Mesenchymal stem cell (in vitro differentiated cells and primary cell): ENCODE results near the gene RTN1.
"Not testable (repeated sequence)": the region's sequence is repeated elsewhere in the genome, so short reads cannot be mapped to it uniquely, and the experiment has no call there.

ENCODE experiments used
- DNase-seq: peaks from one replicate; pipeline ENCODE4 v3.0.0-alpha.2; 2013
- H2AFZ ChIP-seq: one replicate; pipeline ENCODE4 v1.6.1; 2013; ENCODE audit warnings: low read depth, mild to moderate bottlenecking, control low read depth, inconsistent platforms, low read length, moderate library complexity
- H2AK5ac ChIP-seq: 2 replicates; pipeline ENCODE4 v1.6.1; 2013; ENCODE audit warnings: low read length, moderate library complexity, mild to moderate bottlenecking, inconsistent platforms; ENCODE audit not compliant: severe bottlenecking
- H2BK120ac ChIP-seq: one replicate; pipeline ENCODE4 v1.6.1; 2013; ENCODE audit warnings: low read depth, mild to moderate bottlenecking, inconsistent platforms, low read length, moderate library complexity
- H2BK12ac ChIP-seq, 2 experiments: one replicate each; pipeline ENCODE4 v1.6.1; 2013; ENCODE audit warnings: inconsistent platforms in 2 of 2, low read length in 2 of 2, mild to moderate bottlenecking in 2 of 2, moderate library complexity in 2 of 2, control low read depth in 1 of 2
- H2BK15ac ChIP-seq: one replicate; pipeline ENCODE4 v1.6.1; 2013; ENCODE audit warnings: mild to moderate bottlenecking, low read depth, inconsistent platforms; ENCODE audit not compliant: poor library complexity, severe bottlenecking
- H2BK5ac ChIP-seq: 2 replicates; pipeline ENCODE4 v1.6.1; 2013; ENCODE audit warnings: low read depth, mild to moderate bottlenecking, low read length, control low read depth, inconsistent platforms; ENCODE audit not compliant: poor library complexity, severe bottlenecking
- H3K14ac ChIP-seq, 2 experiments: one replicate each; pipeline ENCODE4 v1.6.1; 2013; ENCODE audit warnings: inconsistent platforms in 2 of 2, low read length in 2 of 2, control low read depth in 1 of 2, mild to moderate bottlenecking in 1 of 2, moderate library complexity in 1 of 2
- H3K18ac ChIP-seq, 2 experiments: one replicate each; pipeline ENCODE4 v1.6.1; 2013; ENCODE audit warnings: inconsistent platforms in 2 of 2, low read length in 2 of 2, control low read depth in 1 of 2, low read depth in 1 of 2, mild to moderate bottlenecking in 1 of 2
- H3K23ac ChIP-seq, 2 experiments: one replicate each; pipeline ENCODE4 v1.6.1; 2013; ENCODE audit warnings: inconsistent platforms in 2 of 2, low read length in 2 of 2, mild to moderate bottlenecking in 2 of 2, moderate library complexity in 2 of 2, control low read depth in 1 of 2
- H3K27ac ChIP-seq: 2 replicates; pipeline ENCODE4 v1.5.1; 2013; ENCODE audit warnings: mild to moderate bottlenecking, moderate library complexity, low read length, control low read depth, inconsistent platforms; ENCODE audit not compliant: poor library complexity, severe bottlenecking
- H3K27me3 ChIP-seq, 2 experiments: 2 replicates each; pipeline versions ENCODE4 v1.6.1 to v1.7.0; 2013; ENCODE audit warnings: low read length in 2 of 2, mild to moderate bottlenecking in 2 of 2, moderate library complexity in 2 of 2, control low read depth in 1 of 2, inconsistent platforms in 1 of 2; ENCODE audit not compliant: control insufficient read depth in 1 of 2, insufficient read depth in 1 of 2
- H3K36me3 ChIP-seq, 2 experiments: 2 replicates each; pipeline versions ENCODE4 v1.6.1 to v1.7.0; 2013; ENCODE audit warnings: low read length in 2 of 2, control low read depth in 1 of 2, inconsistent platforms in 1 of 2, low read depth in 1 of 2, mild to moderate bottlenecking in 1 of 2; ENCODE audit not compliant: insufficient read depth in 2 of 2, control insufficient read depth in 1 of 2
- H3K4ac ChIP-seq, 2 experiments: one replicate each; pipeline ENCODE4 v1.6.1; 2013; ENCODE audit warnings: inconsistent platforms in 2 of 2, low read length in 2 of 2, mild to moderate bottlenecking in 2 of 2, moderate library complexity in 2 of 2, control low read depth in 1 of 2, low read depth in 1 of 2
- H3K4me1 ChIP-seq: 2 replicates; pipeline ENCODE4 v1.6.1; 2013; ENCODE audit warnings: low read depth, low read length, control low read depth; ENCODE audit not compliant: control insufficient read depth, insufficient read depth
- H3K4me2 ChIP-seq: 2 replicates; pipeline ENCODE4 v1.6.1; 2013; ENCODE audit warnings: low read length, mild to moderate bottlenecking, inconsistent platforms; ENCODE audit not compliant: poor library complexity, severe bottlenecking
- H3K4me3 ChIP-seq, 2 experiments: 2 replicates each; pipeline versions ENCODE4 v1.5.1 to v1.7.0; 2013; ENCODE audit warnings: low read length in 2 of 2, mild to moderate bottlenecking in 2 of 2, control low read depth in 1 of 2, low read depth in 1 of 2; ENCODE audit not compliant: insufficient read depth in 1 of 2
- H3K79me1 ChIP-seq: replicated peaks from 2 replicates; pipeline ENCODE4 v1.6.1; 2013; ENCODE audit warnings: mild to moderate bottlenecking, control low read depth, low read length, inconsistent platforms; ENCODE audit not compliant: poor library complexity, severe bottlenecking
- H3K9ac ChIP-seq: 2 replicates; pipeline ENCODE4 v1.7.0; 2013; ENCODE audit warnings: mild to moderate bottlenecking, low read length, moderate library complexity
- H3K9me3 ChIP-seq: 2 replicates; pipeline ENCODE4 v1.7.0; 2013; ENCODE audit warnings: mild to moderate bottlenecking, low read length; ENCODE audit not compliant: control insufficient read depth
- H4K8ac ChIP-seq: one replicate; pipeline ENCODE4 v1.6.1; 2013; ENCODE audit warnings: inconsistent platforms, mild to moderate bottlenecking, low read length, moderate library complexity
- H4K91ac ChIP-seq: one replicate; pipeline ENCODE4 v1.6.1; 2013; ENCODE audit warnings: mild to moderate bottlenecking, low read length, inconsistent platforms
- WGBS: methylation state at CpG from one replicate; pipeline ENCODE4 v1.1.7; 2013; ENCODE audit warnings: mixed read lengths; 5-methylcytosine and 5-hydroxymethylcytosine counted together

The RTN1 gene

DNA sequence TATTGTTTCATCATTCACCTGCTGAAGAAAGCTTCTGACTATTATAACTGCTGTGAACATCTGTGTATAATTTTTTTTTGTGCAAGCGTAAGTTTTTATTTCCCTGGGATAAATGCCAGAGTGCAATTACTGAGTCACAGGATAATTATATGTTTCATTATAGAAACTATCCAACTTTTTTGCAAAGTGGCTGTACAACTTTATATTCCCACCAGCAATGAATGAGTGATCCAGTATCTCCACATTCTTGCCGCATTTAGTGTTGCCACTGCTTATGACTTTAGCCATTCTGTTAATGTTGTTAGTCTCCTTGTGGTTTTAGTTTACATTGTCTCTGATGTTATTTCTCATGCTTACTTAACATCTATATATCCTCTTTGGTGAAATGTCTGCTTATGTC lies 205.8 kb downstream of the RTN1 start:
- H3K4ac ChIP-seq, result no peak overlapping the region
- H2BK5ac ChIP-seq, result no peak overlapping the region
- H2BK12ac ChIP-seq, result no peak overlapping the region
- H3K36me3 ChIP-seq, result no peaks in the 10 kb centered on the region
- H3K9ac ChIP-seq, result no peak overlapping the region
- H3K14ac ChIP-seq, result no peak overlapping the region
- H3K27me3 ChIP-seq, result no peaks in the 10 kb centered on the region
- H4K8ac ChIP-seq, result no peak overlapping the region
- WGBS, result no CpG with 5 or more reads among the region's 2 CpGs
- H3K27ac ChIP-seq, result no peak overlapping the region
- H3K79me1 ChIP-seq, result no peaks in the 10 kb centered on the region
- no peak overlapping the region for H2AK5ac ChIP-seq
- H3K4me2 ChIP-seq, result no peak overlapping the region
- no peak overlapping the region for H2BK120ac ChIP-seq
- no peak overlapping the region for H4K91ac ChIP-seq
- H3K23ac ChIP-seq, result no peak overlapping the region
- no peak overlapping the region for H3K18ac ChIP-seq
- no peaks in the 10 kb centered on the region for H3K4me1 ChIP-seq
- no peaks in the 10 kb centered on the region for H3K9me3 ChIP-seq
- DNase-seq, result no peak
- H2AFZ ChIP-seq, result no peak overlapping the region
- no peak overlapping the region for H2BK15ac ChIP-seq
- H3K4me3 ChIP-seq, result no peak overlapping the region

DNA sequence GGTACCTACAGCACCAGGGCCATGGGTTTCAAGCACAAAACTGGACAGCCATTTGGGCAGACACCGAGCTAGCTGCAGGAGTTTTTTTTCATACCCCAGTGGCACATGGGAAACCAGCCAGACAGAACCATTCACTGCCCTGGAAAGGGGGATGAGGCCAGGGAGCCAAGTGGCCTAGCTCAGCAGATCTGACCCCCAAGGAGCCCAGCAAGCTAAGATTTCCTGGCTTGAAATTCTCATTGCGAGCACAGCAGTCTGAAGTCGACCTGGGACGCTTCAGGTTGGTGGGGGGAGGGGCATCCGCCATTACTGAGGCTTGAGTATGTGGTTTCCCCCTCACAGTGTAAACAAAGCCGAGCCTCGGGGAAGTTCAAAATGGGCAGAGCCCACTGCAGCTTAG lies 212.8 kb downstream of the RTN1 start:
- H2BK12ac ChIP-seq, result no peak overlapping the region
- H3K27ac ChIP-seq, result no peak overlapping the region
- no peak overlapping the region for H4K8ac ChIP-seq
- no peaks in the 10 kb centered on the region for H3K79me1 ChIP-seq
- no peak overlapping the region for H3K4me3 ChIP-seq
- H4K91ac ChIP-seq, result no peak overlapping the region
- H3K18ac ChIP-seq, result no peak overlapping the region
- H3K27me3 ChIP-seq, result no peaks in the 10 kb centered on the region
- DNase-seq, result no peak
- H3K4me2 ChIP-seq, result no peak overlapping the region
- no peak overlapping the region for H2BK120ac ChIP-seq
- H2AFZ ChIP-seq, result no peak overlapping the region
- no peak overlapping the region for H3K14ac ChIP-seq
- no peak overlapping the region for H2BK15ac ChIP-seq
- no peak overlapping the region for H3K9ac ChIP-seq
- peaks cover 6% of the 10 kb centered on the region for H3K9me3 ChIP-seq
- 66% methylated on average over 7 of the region's 7 CpGs for WGBS
- no peaks in the 10 kb centered on the region for H3K4me1 ChIP-seq
- H3K23ac ChIP-seq, result no peak overlapping the region
- no peak overlapping the region for H3K4ac ChIP-seq
- H3K36me3 ChIP-seq, result no peaks in the 10 kb centered on the region
- H2BK5ac ChIP-seq, result no peak overlapping the region
- H2AK5ac ChIP-seq, result no peak overlapping the region

DNA sequence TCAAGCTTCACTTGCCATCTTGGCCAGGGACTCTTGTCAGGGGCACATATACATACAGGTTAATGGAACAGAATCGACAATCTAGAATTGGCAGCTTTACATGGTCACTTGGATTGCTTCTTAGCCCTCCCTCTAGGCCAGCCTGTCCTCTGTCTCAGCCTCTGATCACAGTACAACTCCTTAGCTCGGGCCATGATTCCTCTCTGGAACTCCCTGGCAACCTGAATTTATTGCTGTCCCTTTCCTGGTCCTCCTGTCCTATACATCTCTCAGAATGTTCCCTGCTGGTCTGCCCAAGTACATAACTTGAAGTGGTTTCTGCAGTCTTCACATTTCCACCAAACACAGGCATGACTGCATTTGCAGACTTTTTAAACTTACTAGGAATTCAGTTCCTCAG lies 214.1 kb downstream of the RTN1 start:
- H3K4me3 ChIP-seq, result no peak overlapping the region
- no peak overlapping the region for H2AK5ac ChIP-seq
- no peaks in the 10 kb centered on the region for H3K79me1 ChIP-seq
- no peaks in the 10 kb centered on the region for H3K27me3 ChIP-seq
- WGBS, result 54% methylated on average over 2 of the region's 2 CpGs
- H3K27ac ChIP-seq, result no peak overlapping the region
- H2AFZ ChIP-seq, result no peak overlapping the region
- H3K14ac ChIP-seq, result no peak overlapping the region
- no peaks in the 10 kb centered on the region for H3K36me3 ChIP-seq
- no peak overlapping the region for H3K18ac ChIP-seq
- H4K8ac ChIP-seq, result no peak overlapping the region
- H2BK5ac ChIP-seq, result no peak overlapping the region
- H2BK120ac ChIP-seq, result no peak overlapping the region
- DNase-seq, result no peak
- no peak overlapping the region for H3K4me2 ChIP-seq
- no peak overlapping the region for H3K4ac ChIP-seq
- H2BK15ac ChIP-seq, result no peak overlapping the region
- H3K23ac ChIP-seq, result no peak overlapping the region
- no peak overlapping the region for H2BK12ac ChIP-seq
- H3K4me1 ChIP-seq, result no peaks in the 10 kb centered on the region
- no peak overlapping the region for H4K91ac ChIP-seq
- H3K9ac ChIP-seq, result no peak overlapping the region
- peaks cover 13% of the 10 kb centered on the region for H3K9me3 ChIP-seq

DNA sequence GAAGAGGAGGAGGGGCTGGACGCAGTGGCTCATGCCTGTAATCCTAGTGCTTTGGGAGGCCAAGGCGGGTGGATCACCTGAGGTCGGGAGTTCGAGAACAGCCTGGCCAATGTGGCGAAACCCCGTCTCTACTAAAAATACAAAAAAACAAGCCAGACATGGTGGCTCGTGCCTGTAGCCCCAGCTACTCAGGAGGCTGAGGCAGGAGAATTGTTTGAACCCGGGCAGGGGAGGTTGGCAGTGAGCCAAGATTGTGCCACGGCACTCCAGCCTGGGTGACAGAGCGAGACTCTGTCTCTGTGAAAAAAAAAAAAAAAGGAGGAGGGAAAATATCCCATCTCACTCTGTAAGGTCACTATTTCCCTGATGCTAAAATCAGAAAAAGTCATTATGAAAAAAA lies 216.4 kb downstream of the RTN1 start:
- H2AK5ac ChIP-seq, H2BK12ac ChIP-seq, H4K91ac ChIP-seq, H3K23ac ChIP-seq, H3K4me2 ChIP-seq, DNase-seq, H4K8ac ChIP-seq, H3K4me1 ChIP-seq, H3K4ac ChIP-seq, H3K27me3 ChIP-seq, H2AFZ ChIP-seq, H3K79me1 ChIP-seq, H3K27ac ChIP-seq, H3K9ac ChIP-seq, H3K18ac ChIP-seq, H3K14ac ChIP-seq, H2BK120ac ChIP-seq, H2BK15ac ChIP-seq, H3K4me3 ChIP-seq, H2BK5ac ChIP-seq, H3K36me3 ChIP-seq: not testable (repeated sequence)
- WGBS, result 69% methylated on average over 7 of the region's 10 CpGs
- peaks cover 13% of the 10 kb centered on the region for H3K9me3 ChIP-seq
